IMR-90 (cell line): ENCODE results near the gene NOL6. TPM values are rescaled to one million over a fixed set of nuclear protein-coding genes. Genes with fewer than 3 reads are reported as not detected.

Experiments used
- ATAC-seq: fragments of 200-7000 bp; cut with Tn5 transposase; 2 replicates; pipeline ENCODE4 v1.9.1; 2020; ENCODE audit warnings: low read depth, mild to moderate bottlenecking, moderate library complexity
- BruUV-seq: library from RNA; stranded (reverse); fragments of 400-500 nt; replicated peaks from 2 replicates; lab custom pipeline; 2021; lab: Mats Ljungman, UMichigan
- CTCF ChIA-PET: fragments of 300-600 bp; formaldehyde crosslinking; extraction: SDS; loops from one replicate; lab custom pipeline; 2021; ENCODE audit warnings: antibody characterized with exemption; lab: Yijun Ruan, JAX
- POLR2A ChIA-PET: fragments of 300-600 bp; sonication (Branson Sonifier 250); formaldehyde crosslinking; loops from one replicate; lab custom pipeline; 2022; ENCODE audit warnings: antibody characterized with exemption; ENCODE audit not compliant: unreplicated experiment; lab: Charles Lee
- DNase-seq: peaks from one replicate; pipeline ENCODE4 v3.0.0; 2013
- H2AFZ ChIP-seq: replicated peaks from 2 replicates; pipeline ENCODE3; 2013; ENCODE audit warnings: low read length, mild to moderate bottlenecking; ENCODE audit not compliant: poor library complexity
- H2AK5ac ChIP-seq: 2 replicates; pipeline ENCODE4 v1.6.1; 2013; ENCODE audit warnings: low read depth, low read length, inconsistent platforms
- H2AK9ac ChIP-seq: replicated peaks from 2 replicates; pipeline ENCODE3; 2013; ENCODE audit warnings: mild to moderate bottlenecking, low read depth, low read length, moderate library complexity; ENCODE audit not compliant: poor library complexity
- H2BK120ac ChIP-seq: 2 replicates; pipeline ENCODE4 v1.6.1; 2013; ENCODE audit warnings: low read depth, low read length, inconsistent platforms
- H2BK15ac ChIP-seq: 3 replicates; pipeline ENCODE4 v1.6.1; 2013; ENCODE audit warnings: low read depth, low read length, inconsistent platforms
- H2BK20ac ChIP-seq: 2 replicates; pipeline ENCODE4 v1.6.1; 2013; ENCODE audit warnings: low read depth, mild to moderate bottlenecking, inconsistent platforms, low read length, moderate library complexity
- H2BK5ac ChIP-seq: 2 replicates; pipeline ENCODE4 v1.6.1; 2013; ENCODE audit warnings: mild to moderate bottlenecking, low read depth, low read length, inconsistent platforms; ENCODE audit not compliant: poor library complexity, severe bottlenecking
- H3K14ac ChIP-seq: replicated peaks from 2 replicates; pipeline ENCODE4 v1.6.1; 2013; ENCODE audit warnings: low read depth, low read length, inconsistent platforms
- H3K18ac ChIP-seq: 2 replicates; pipeline ENCODE4 v1.6.1; 2013; ENCODE audit warnings: low read depth, low read length, control low read depth
- H3K23ac ChIP-seq: 2 replicates; pipeline ENCODE4 v1.6.1; 2013; ENCODE audit warnings: low read depth, low read length, inconsistent platforms
- H3K27ac ChIP-seq: 2 replicates; pipeline ENCODE4 v1.5.1; 2013; ENCODE audit warnings: mild to moderate bottlenecking, control low read depth, low read length; ENCODE audit not compliant: insufficient read depth
- H3K27me3 ChIP-seq: 2 replicates; pipeline ENCODE4 v1.6.1; 2013; ENCODE audit warnings: low read length; ENCODE audit not compliant: control insufficient read depth, insufficient read depth
- H3K36me3 ChIP-seq: 2 replicates; pipeline ENCODE4 v1.6.1; 2013; ENCODE audit warnings: low read length, mixed read lengths; ENCODE audit not compliant: control insufficient read depth, insufficient read depth
- H3K4ac ChIP-seq: 2 replicates; pipeline ENCODE4 v1.6.1; 2013; ENCODE audit warnings: low read depth, low read length, inconsistent platforms
- H3K4me1 ChIP-seq: 2 replicates; pipeline ENCODE4 v1.6.1; 2013; ENCODE audit warnings: low read length, mixed read lengths; ENCODE audit not compliant: control insufficient read depth, insufficient read depth
- H3K4me2 ChIP-seq: 2 replicates; pipeline ENCODE4 v1.6.1; 2013; ENCODE audit warnings: low read depth, mild to moderate bottlenecking, control low read depth, low read length, moderate library complexity
- H3K4me3 ChIP-seq: 2 replicates; pipeline ENCODE4 v1.5.1; 2013; ENCODE audit warnings: low read depth, mild to moderate bottlenecking, control low read depth, low read length, moderate library complexity; ENCODE audit not compliant: insufficient read depth
- H3K56ac ChIP-seq: 2 replicates; pipeline ENCODE4 v1.6.1; 2013; ENCODE audit warnings: low read length, inconsistent platforms; ENCODE audit not compliant: insufficient read depth; ENCODE audit errors: extremely low read depth
- H3K79me1 ChIP-seq, 2 experiments: 2 replicates each; pipeline ENCODE4 v1.6.1; 2013; ENCODE audit warnings: low read length in 2 of 2, inconsistent platforms in 1 of 2, low read depth in 1 of 2
- H3K9ac ChIP-seq: 2 replicates; pipeline ENCODE4 v1.6.1; 2013; ENCODE audit warnings: low read depth, low read length, control low read depth
- H3K9me1 ChIP-seq: 2 replicates; pipeline ENCODE4 v1.6.1; 2013; ENCODE audit warnings: low read length, inconsistent platforms; ENCODE audit not compliant: insufficient read depth
- H3K9me3 ChIP-seq: 2 replicates; pipeline ENCODE4 v1.6.1; 2013; ENCODE audit warnings: low read length; ENCODE audit not compliant: control insufficient read depth, insufficient read depth
- H4K20me1 ChIP-seq: 2 replicates; pipeline ENCODE4 v1.6.1; 2013; ENCODE audit warnings: low read length, inconsistent platforms; ENCODE audit not compliant: insufficient read depth
- H4K5ac ChIP-seq: 2 replicates; pipeline ENCODE4 v1.6.1; 2013; ENCODE audit warnings: mild to moderate bottlenecking, low read depth, low read length, control low read depth
- H4K8ac ChIP-seq, 2 experiments: 2 replicates each; pipeline ENCODE4 v1.6.1; 2013; ENCODE audit warnings: low read depth in 2 of 2, low read length in 2 of 2, control low read depth in 1 of 2, inconsistent platforms in 1 of 2
- H4K91ac ChIP-seq: 2 replicates; pipeline ENCODE4 v1.6.1; 2013; ENCODE audit warnings: low read depth, low read length, inconsistent platforms; ENCODE audit not compliant: insufficient read depth
- ELK1 ChIP-seq: fragments of 150-350 bp; IDR thresholded peaks from 2 replicates; pipeline ENCODE4 v1.6.1; 2016; ENCODE audit warnings: low read depth, mild to moderate bottlenecking, low read length, moderate library complexity, borderline replicate concordance
- MAZ ChIP-seq: IDR thresholded peaks from 2 replicates; pipeline ENCODE4 v1.6.1; 2012; ENCODE audit warnings: low read depth, mild to moderate bottlenecking, low read length, improper control_type of control experiment, moderate library complexity, borderline replicate concordance
- MXI1 ChIP-seq: IDR thresholded peaks from 2 replicates; pipeline ENCODE4 v1.6.1; 2012; ENCODE audit warnings: low read depth, mild to moderate bottlenecking, low read length, moderate library complexity, borderline replicate concordance
- NFE2L2 ChIP-seq: fragments of 150-350 bp; IDR thresholded peaks from 2 replicates; pipeline ENCODE4 v1.6.1; 2016; ENCODE audit warnings: low read depth, mild to moderate bottlenecking, low read length
- WGBS, 2 experiments: methylation state at CpG; one replicate each; pipeline versions ENCODE4 v1.1.5 to v1.1.7; 2013; ENCODE audit warnings: missing lambda C conversion rate in 2 of 2; ENCODE audit not compliant: insufficient read length in 1 of 2; ENCODE audit errors: extremely low coverage in 2 of 2; 5-methylcytosine and 5-hydroxymethylcytosine counted together
- dilution Hi-C: fragments of 300-500 bp; cut with HindIII; formaldehyde crosslinking; loops from one replicate; pipeline ENCODE4 v1.14.3; 2018; ENCODE audit warnings: low sequenced_read_pairs; ENCODE audit not compliant: unreplicated experiment
- in situ Hi-C: fragments of 300-500 bp; cut with MboI; formaldehyde crosslinking; loops from 3 replicates; pipeline ENCODE4 v1.14.3; 2019; ENCODE audit warnings: low sequenced_read_pairs, inconsistent platforms, mixed read lengths
- intact Hi-C: fragments of 100-400 bp; cut with micrococcal nuclease; formaldehyde crosslinking; loops from 2 replicates; pipeline ENCODE4 v1.10.0; 2022
- polyA plus RNA-seq, 3 experiments: library from polyadenylated mRNA; depleted of rRNA; stranded (reverse); fragments of >200 nt; gene quantifications; 2 replicates each; pipeline ENCODE4 v1.2.3, GENCODE V29; 2012; ENCODE audit warnings: low replicate concordance in 1 of 3
- total RNA-seq: library from RNA; depleted of rRNA; stranded (reverse); fragments of >200 nt; gene quantifications from 2 replicates; pipeline ENCODE4 v1.2.3, GENCODE V29; 2012

The NOL6 gene
- total and polyA plus RNA-seq, 2 of the 4 experiments (the other 2 are of a cell fraction), result 47.3 to 71.7 TPM

- Histone ChIP-seq H3K18ac (no peak overlapping the region), H2BK15ac (no peak overlapping the region), H3K27me3 (peaks cover 27% of the 10 kb centered on the region), H4K91ac (no peak overlapping the region), H3K9me3 (no peaks in the 10 kb centered on the region), H4K5ac (no peak overlapping the region), H2AK9ac (no peak overlapping the region), H2AFZ (no peak overlapping the region), H3K36me3 (no peaks in the 10 kb centered on the region), H3K14ac (no peak overlapping the region), H3K56ac (no peak overlapping the region), H4K20me1 (no peaks in the 10 kb centered on the region), H3K23ac (no peak overlapping the region), H2BK20ac (no peak overlapping the region), H2BK5ac (no peak overlapping the region), H3K4me3 (no peak overlapping the region), H3K27ac (no peak overlapping the region), H4K8ac (no peak overlapping the region), H3K4ac (no peak overlapping the region), H3K9me1 (0 out of 2 replicates have a peak, but pooled peaks cover 4% of the 10 kb centered on the region), H3K4me2 (no peak overlapping the region), H2BK120ac (no peak overlapping the region), H3K9ac (no peak overlapping the region), H2AK5ac (no peak overlapping the region), H3K79me1 (no peaks in the 10 kb centered on the region), H3K4me1 (peaks cover 2% of the 10 kb centered on the region; the same call in 1 of the 2 replicates)
- ChIA-PET POLR2A (no interaction called here), CTCF (no interaction called here)
- 92% methylated on average over 3 of the region's 7 CpGs; no CpG with 5 or more reads in 1 of the 2 experiments for WGBS, 2 experiments
- TF ChIP-seq ELK1, result no peak
- no peak for TF ChIP-seq NFE2L2
- TF ChIP-seq MAZ, result no peak
- no peak for TF ChIP-seq MXI1
- no peak for DNase-seq
- no TSS peak for BruUV-seq
- intact Hi-C loops (no loop called here), dilution Hi-C loops (no loop called here), in situ Hi-C loops (no loop called here)
- ATAC-seq, result no peak
These were observed 33.5 kb downstream of the NOL6 start for GRCh38 chr9:33440204-33440603.
